Stomach (tissue), 4 donors: ENCODE data around the gene CD164.

Experiments used
- EP300 ChIP-seq: sonication (generic); formaldehyde crosslinking; IDR thresholded peaks from one replicate; pipeline ENCODE4 v1.6.1; 2017; ENCODE audit warnings: antibody characterized with exemption
- POLR2AphosphoS5 ChIP-seq, 3 donors: sonication (generic); formaldehyde crosslinking; IDR thresholded peaks; one replicate each; pipeline ENCODE4 v1.6.1; 2016; ENCODE audit warnings: antibody characterized with exemption in 3 of 3
- TF ChIP-seq, protein P1 (sequence below), 7 experiments: fragments of 450-650 bp in 4 of 7; fragments of 200-600 bp in 3 of 7; sonication (generic) in 3 of 7; IDR thresholded peaks; one replicate each; pipeline ENCODE4 v1.5.1; 2016 to 2019; ENCODE audit warnings: antibody characterized with exemption in 7 of 7, control low read depth in 2 of 7, mild to moderate bottlenecking in 1 of 7

DNA sequence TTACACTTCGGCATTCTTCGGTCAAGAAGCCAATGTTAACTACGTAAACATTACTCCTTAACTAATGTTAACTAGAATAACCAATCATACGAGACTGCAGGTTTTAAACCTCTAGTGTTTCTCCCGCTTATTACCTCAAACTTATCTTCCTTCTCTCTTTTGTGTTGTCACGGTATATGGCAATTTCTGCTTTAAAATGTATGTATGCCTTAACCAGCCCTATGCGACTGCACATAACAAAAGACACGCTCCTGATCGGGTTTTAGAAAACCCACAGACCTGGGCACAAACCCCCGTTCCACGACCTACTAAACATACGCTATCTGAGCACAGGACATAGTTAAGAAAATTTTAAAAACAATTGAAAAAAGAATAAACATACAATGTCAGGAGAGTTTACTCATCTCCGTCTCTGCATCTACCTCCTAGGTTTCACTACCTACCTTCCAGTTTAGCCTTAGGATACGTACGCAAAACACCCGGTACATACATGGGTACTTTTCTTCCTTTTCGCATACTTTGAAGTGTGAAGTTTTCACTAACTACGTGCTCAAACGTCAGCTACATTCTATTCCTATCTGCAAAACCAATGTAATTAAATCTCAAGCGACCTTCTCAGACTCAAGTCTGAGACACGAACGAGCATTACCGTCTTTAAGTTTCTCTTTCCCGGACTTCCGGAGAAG, 1.1 kb downstream of the CD164 start:
- TF ChIP-seq, protein P1, sequence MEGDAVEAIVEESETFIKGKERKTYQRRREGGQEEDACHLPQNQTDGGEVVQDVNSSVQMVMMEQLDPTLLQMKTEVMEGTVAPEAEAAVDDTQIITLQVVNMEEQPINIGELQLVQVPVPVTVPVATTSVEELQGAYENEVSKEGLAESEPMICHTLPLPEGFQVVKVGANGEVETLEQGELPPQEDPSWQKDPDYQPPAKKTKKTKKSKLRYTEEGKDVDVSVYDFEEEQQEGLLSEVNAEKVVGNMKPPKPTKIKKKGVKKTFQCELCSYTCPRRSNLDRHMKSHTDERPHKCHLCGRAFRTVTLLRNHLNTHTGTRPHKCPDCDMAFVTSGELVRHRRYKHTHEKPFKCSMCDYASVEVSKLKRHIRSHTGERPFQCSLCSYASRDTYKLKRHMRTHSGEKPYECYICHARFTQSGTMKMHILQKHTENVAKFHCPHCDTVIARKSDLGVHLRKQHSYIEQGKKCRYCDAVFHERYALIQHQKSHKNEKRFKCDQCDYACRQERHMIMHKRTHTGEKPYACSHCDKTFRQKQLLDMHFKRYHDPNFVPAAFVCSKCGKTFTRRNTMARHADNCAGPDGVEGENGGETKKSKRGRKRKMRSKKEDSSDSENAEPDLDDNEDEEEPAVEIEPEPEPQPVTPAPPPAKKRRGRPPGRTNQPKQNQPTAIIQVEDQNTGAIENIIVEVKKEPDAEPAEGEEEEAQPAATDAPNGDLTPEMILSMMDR (IDR thresholded peaks at IDR 0.05), result no peak
- TF ChIP-seq POLR2AphosphoS5 (IDR thresholded peaks at IDR 0.05), result no peak
- TF ChIP-seq EP300, result no peak
